Loucy (cell line): ENCODE results near the gene CYP26B1.

Source experiments
- CTCF ChIP-seq: fragments of 200-600 bp; sonication (generic); conservative IDR thresholded peaks from 2 replicates; pipeline ENCODE4 v1.5.1; 2014; ENCODE audit warnings: mild to moderate bottlenecking, antibody characterized with exemption, low read length
- EZH2phosphoT487 ChIP-seq: fragments of 200-600 bp; IDR thresholded peaks from 2 replicates; pipeline ENCODE4 v1.6.1; 2018; ENCODE audit warnings: antibody characterized with exemption, mild to moderate bottlenecking, moderate library complexity, borderline replicate concordance

DNA sequence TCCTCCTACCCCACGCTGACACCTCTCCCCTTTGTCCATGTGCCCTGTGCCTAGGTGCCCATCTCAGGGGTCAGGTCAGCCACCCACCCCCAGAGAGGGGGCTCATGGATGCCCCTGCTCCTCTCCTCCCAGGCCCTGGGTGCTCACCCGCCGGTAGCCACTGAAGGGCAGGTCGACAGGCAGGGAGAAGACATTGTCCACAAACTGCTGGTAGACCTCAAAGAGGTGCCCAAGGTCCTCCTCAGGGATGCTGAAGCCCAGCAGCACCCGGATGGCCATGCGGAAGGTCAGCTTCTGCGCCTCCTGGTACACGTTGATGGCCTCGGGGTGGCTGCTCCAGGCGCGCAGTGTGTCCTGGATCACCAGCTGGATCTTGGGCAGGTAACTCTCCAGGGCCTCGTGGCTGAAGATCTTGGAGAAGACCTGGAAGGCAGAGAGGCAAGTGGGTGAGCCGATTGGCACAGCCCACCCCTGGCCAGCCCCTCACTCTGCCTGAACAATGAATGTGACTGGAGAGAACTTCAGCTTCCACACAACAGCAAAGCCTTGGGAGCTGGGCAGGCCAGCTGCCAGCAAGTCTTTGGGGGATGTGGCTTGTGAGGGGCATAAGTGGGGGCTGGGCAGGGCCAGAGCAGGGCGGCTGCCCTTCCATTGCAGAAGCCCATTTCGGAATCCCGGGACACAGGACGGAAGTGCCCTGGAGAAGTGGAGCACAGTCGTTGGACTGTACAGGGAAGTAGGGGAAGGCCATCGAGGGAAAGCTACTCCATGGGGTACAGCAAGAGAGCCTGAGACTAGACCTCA is 12.5 kb downstream of the CYP26B1 start:
- no peak for TF ChIP-seq CTCF
- no peak for TF ChIP-seq EZH2phosphoT487
